ENCODE data around the gene CACNA1C. TPM values are rescaled to one million over a fixed set of nuclear protein-coding genes. Genes with fewer than 3 reads are reported as not detected.

CACNA1C gene
- total RNA-seq, 1 experiment from 2014 or later: 3.7 TPM

- no peak for DNase-seq (ENCODE audit: low spot score)
These were observed 180.2 kb downstream of the CACNA1C start for GRCh38 chr12:2233034-2233433.

DNA sequence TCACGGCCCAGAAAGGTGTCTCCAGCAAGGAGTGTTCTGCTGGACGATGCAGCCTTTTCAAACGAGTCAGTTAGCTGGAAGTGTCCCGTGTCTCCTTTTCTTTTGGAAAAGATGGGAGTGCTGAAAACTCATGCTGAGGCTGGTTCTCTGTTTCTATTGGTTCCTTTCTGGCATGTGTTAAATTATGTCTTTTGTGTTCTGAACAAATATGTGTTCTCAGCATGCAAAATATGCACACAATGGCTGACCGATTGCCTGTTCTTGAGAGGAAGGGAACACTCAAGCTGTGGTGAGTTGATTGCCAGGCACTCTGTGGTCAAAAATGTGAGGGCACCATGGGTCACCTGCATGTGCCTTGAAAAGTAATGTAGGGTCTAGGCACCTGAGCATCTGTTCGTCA, 181.3 kb downstream of the CACNA1C start:
- BruUV-seq (replicated peaks): no TSS peak
- ChIA-PET POLR2A (ENCODE audit: low non-redundant PET) (no interaction called here), CTCF (no interaction called here)
- Histone ChIP-seq H3K36me3 (ENCODE audit: insufficient read depth, low read length, poor library complexity, severe bottlenecking) (no peaks in the 10 kb centered on the region), H3K27ac (ENCODE audit: low read depth, low read length, poor library complexity, severe bottlenecking) (no peak overlapping the region), H3K4me3 (ENCODE audit: low read depth, low read length, poor library complexity, severe bottlenecking) (no peak overlapping the region), H3K27me3 (replicated peaks; ENCODE audit: insufficient read depth, low read depth, low read length, poor library complexity) (no peaks in the 10 kb centered on the region), H3K9me3 (ENCODE audit: low read depth, low read length, poor library complexity, severe bottlenecking) (no peaks in the 10 kb centered on the region), H3K4me1 (ENCODE audit: insufficient read depth, low read length, poor library complexity, severe bottlenecking) (no peaks in the 10 kb centered on the region)
- DNase-seq (ENCODE audit: low spot score): no peak
- TF ChIP-seq EZH2 (IDR thresholded peaks at IDR 0.05; ENCODE audit: borderline replicate concordance, low read depth, low read length, poor library complexity, severe bottlenecking) (no peak), CTCF (conservative IDR thresholded peaks at IDR 0.05; ENCODE audit: low read depth, low read length) (no peak)
- intact Hi-C loops (cut with micrococcal nuclease; ENCODE audit: unreplicated experiment): no loop called here

More at GRCh38 chr12:2233034-2233433, 180.2 kb downstream of the CACNA1C start:
- H3K4me1 ChIP-seq (ENCODE audit: insufficient read depth, low read length, poor library complexity, severe bottlenecking): no peaks in the 10 kb centered on the region
- no peak overlapping the region for H3K4me3 ChIP-seq (ENCODE audit: low read depth, low read length, poor library complexity, severe bottlenecking)
- H3K9me3 ChIP-seq (ENCODE audit: low read depth, low read length, poor library complexity, severe bottlenecking): no peaks in the 10 kb centered on the region
- TF ChIP-seq CTCF (conservative IDR thresholded peaks at IDR 0.05; ENCODE audit: low read depth, low read length) (no peak), EZH2 (IDR thresholded peaks at IDR 0.05; ENCODE audit: borderline replicate concordance, low read depth, low read length, poor library complexity, severe bottlenecking) (no peak)
- POLR2A ChIA-PET (ENCODE audit: low non-redundant PET): no interaction called here
- H3K36me3 ChIP-seq (ENCODE audit: insufficient read depth, low read length, poor library complexity, severe bottlenecking): no peaks in the 10 kb centered on the region
- H3K27ac ChIP-seq (ENCODE audit: low read depth, low read length, poor library complexity, severe bottlenecking): no peak overlapping the region
- intact Hi-C loops (cut with micrococcal nuclease; ENCODE audit: unreplicated experiment): no loop called here
- BruUV-seq (replicated peaks): no TSS peak
- CTCF ChIA-PET: no interaction called here
- H3K27me3 ChIP-seq (replicated peaks; ENCODE audit: insufficient read depth, low read depth, low read length, poor library complexity): no peaks in the 10 kb centered on the region

DNA sequence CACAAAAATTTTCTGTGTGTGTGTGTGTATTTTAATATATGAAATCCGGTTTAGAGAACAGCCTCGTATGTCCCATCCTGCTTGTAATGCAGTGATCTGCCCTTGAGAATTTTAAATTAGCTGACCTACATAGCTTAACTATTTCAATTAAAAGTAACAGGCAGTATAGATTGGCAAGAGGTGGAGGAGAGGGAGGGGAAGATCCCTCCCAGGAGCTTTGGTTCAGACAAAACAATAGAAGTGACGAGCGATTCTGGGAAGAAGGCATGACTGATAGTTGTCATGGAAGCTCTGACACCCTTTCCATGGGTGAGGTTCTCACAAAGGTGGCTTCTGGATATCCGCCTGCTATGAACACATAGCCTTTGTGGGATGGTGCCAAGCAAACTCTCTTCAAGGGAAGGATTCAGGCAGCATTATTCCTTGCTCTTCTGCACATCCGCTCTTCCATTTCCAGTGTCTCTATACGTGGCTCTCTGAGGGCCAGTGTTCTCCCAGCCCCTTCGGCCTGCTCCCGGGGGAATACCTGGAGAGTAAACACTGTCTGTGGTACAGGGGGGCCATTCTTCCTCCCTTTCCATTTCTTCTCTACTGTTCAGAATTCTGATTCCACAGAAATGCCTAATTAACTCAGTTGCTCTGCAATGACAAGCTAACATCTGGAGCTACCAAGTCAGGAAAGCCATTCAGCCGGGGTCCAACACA, 182.0 kb downstream of the CACNA1C start:
- no TSS peak for BruUV-seq (replicated peaks)
- ChIA-PET CTCF (no interaction called here), POLR2A (ENCODE audit: low non-redundant PET) (no interaction called here)
- no peaks in the 10 kb centered on the region for H3K9me3 ChIP-seq (ENCODE audit: low read depth, low read length, poor library complexity, severe bottlenecking)
- no peak for DNase-seq (ENCODE audit: low spot score)
- intact Hi-C loops (cut with micrococcal nuclease; ENCODE audit: unreplicated experiment): no loop called here
- no peak for TF ChIP-seq CTCF (conservative IDR thresholded peaks at IDR 0.05; ENCODE audit: low read depth, low read length)
- no peak for TF ChIP-seq EZH2 (IDR thresholded peaks at IDR 0.05; ENCODE audit: borderline replicate concordance, low read depth, low read length, poor library complexity, severe bottlenecking)
- no peaks in the 10 kb centered on the region for H3K36me3 ChIP-seq (ENCODE audit: insufficient read depth, low read length, poor library complexity, severe bottlenecking)
- no peaks in the 10 kb centered on the region for H3K4me1 ChIP-seq (ENCODE audit: insufficient read depth, low read length, poor library complexity, severe bottlenecking)
- no peaks in the 10 kb centered on the region for H3K27me3 ChIP-seq (replicated peaks; ENCODE audit: insufficient read depth, low read depth, low read length, poor library complexity)
- H3K27ac ChIP-seq (ENCODE audit: low read depth, low read length, poor library complexity, severe bottlenecking): no peak overlapping the region
- no peak overlapping the region for H3K4me3 ChIP-seq (ENCODE audit: low read depth, low read length, poor library complexity, severe bottlenecking)

All from A673 (cell line).